SU-DHL-6 (cell line): ENCODE measurements around the gene TEKT4.
"Not testable (repeated sequence)": the region's sequence is repeated elsewhere in the genome, so short reads cannot be mapped to it uniquely, and the experiment has no call there.

Experiments used
- H2AFZ ChIP-seq: fragments of 200-600 bp; sonication (generic); 2 replicates; pipeline ENCODE4 v1.6.1; 2014; ENCODE audit warnings: low read depth, mild to moderate bottlenecking, moderate library complexity, mixed read lengths, antibody characterized with exemption, low read length; ENCODE audit not compliant: severe bottlenecking
- H3F3A ChIP-seq: fragments of 200-600 bp; shearing (Covaris generic); 2 replicates; pipeline ENCODE4 v1.6.0; 2016; ENCODE audit warnings: antibody characterized with exemption, mild to moderate bottlenecking; ENCODE audit not compliant: insufficient read depth
- H3K27ac ChIP-seq: fragments of 200-600 bp; sonication (generic); 2 replicates; pipeline ENCODE4 v1.5.1; 2016; ENCODE audit warnings: low read depth, mild to moderate bottlenecking, low read length, moderate library complexity, mixed read lengths
- H3K27me3 ChIP-seq: fragments of 200-600 bp; sonication (generic), shearing (Covaris generic); 2 replicates; pipeline ENCODE4 v1.6.0; 2014; ENCODE audit warnings: mild to moderate bottlenecking, low read length
- H3K36me3 ChIP-seq: fragments of 200-600 bp; sonication (generic); 2 replicates; pipeline ENCODE4 v1.6.1; 2014; ENCODE audit warnings: mild to moderate bottlenecking, low read length, mixed read lengths
- H3K4me2 ChIP-seq: fragments of 300-600, 200-600 bp; shearing (Covaris generic), sonication (generic); 2 replicates; pipeline ENCODE4 v1.6.0; 2014; ENCODE audit warnings: low read length, low read depth, mild to moderate bottlenecking; ENCODE audit not compliant: poor library complexity, severe bottlenecking
- H3K4me3 ChIP-seq: fragments of 200-600 bp; sonication (generic); 2 replicates; pipeline ENCODE4 v1.5.1; 2014; ENCODE audit warnings: antibody characterized with exemption, low read length, mild to moderate bottlenecking, mixed read lengths; ENCODE audit not compliant: insufficient read depth, poor library complexity, severe bottlenecking
- H3K79me2 ChIP-seq: fragments of 200-600 bp; sonication (generic); 2 replicates; pipeline ENCODE4 v1.6.1; 2014; ENCODE audit warnings: mild to moderate bottlenecking, low read length, moderate library complexity; ENCODE audit not compliant: insufficient read depth
- H3K9ac ChIP-seq: fragments of 200-600 bp; sonication (generic); 2 replicates; pipeline ENCODE4 v1.7.0; 2014; ENCODE audit warnings: mild to moderate bottlenecking, low read length
- H3K9me2 ChIP-seq: fragments of 200-600 bp; sonication (generic); replicated peaks from 2 replicates; pipeline ENCODE4 v1.6.1; 2014; ENCODE audit warnings: low read length; ENCODE audit not compliant: insufficient read depth
- H3K9me3 ChIP-seq: fragments of 200-600 bp; sonication (generic); 2 replicates; pipeline ENCODE4 v1.6.1; 2014; ENCODE audit warnings: low read length, mixed read lengths; ENCODE audit not compliant: insufficient read depth
- H4K20me1 ChIP-seq: fragments of 200-600 bp; sonication (generic); 2 replicates; pipeline ENCODE4 v1.6.1; 2014; ENCODE audit warnings: low read depth, mild to moderate bottlenecking, antibody characterized with exemption, low read length, moderate library complexity, mixed read lengths
- CTCF ChIP-seq: fragments of 200-600 bp; sonication (generic); IDR thresholded peaks from one replicate; pipeline ENCODE4 v1.5.1; 2017; ENCODE audit warnings: antibody characterized with exemption, mild to moderate bottlenecking, low read length, moderate library complexity; ENCODE audit not compliant: insufficient read depth, poor library complexity, severe bottlenecking
- EZH2phosphoT487 ChIP-seq: fragments of 200-600 bp; sonication (generic), shearing (Covaris generic); conservative IDR thresholded peaks from 2 replicates; pipeline ENCODE4 v1.6.1; 2018; ENCODE audit warnings: mild to moderate bottlenecking, antibody characterized with exemption, low read length, moderate library complexity, mixed read lengths

TEKT4 gene

GRCh38 chr2:94881070-94881469, 9.8 kb downstream of the TEKT4 start:
- no peak for TF ChIP-seq EZH2phosphoT487
- no peak for TF ChIP-seq CTCF
- Histone ChIP-seq H3F3A (no peaks in the 10 kb centered on the region), H3K9me2 (no peaks in the 10 kb centered on the region), H3K4me2 (no peak overlapping the region), H2AFZ (no peak overlapping the region), H4K20me1 (no peaks in the 10 kb centered on the region), H3K9me3 (no peaks in the 10 kb centered on the region), H3K27ac (no peak overlapping the region), H3K4me3 (no peak overlapping the region), H3K9ac (no peak overlapping the region), H3K27me3 (no peaks in the 10 kb centered on the region), H3K79me2 (no peaks in the 10 kb centered on the region), H3K36me3 (no peaks in the 10 kb centered on the region)

- Histone ChIP-seq H3K27ac (no peak overlapping the region), H3K36me3 (no peaks in the 10 kb centered on the region), H3K79me2 (no peaks in the 10 kb centered on the region), H2AFZ (no peak overlapping the region), H3K4me2 (no peak overlapping the region), H3K27me3 (no peaks in the 10 kb centered on the region), H3K4me3 (no peak overlapping the region), H3F3A (no peaks in the 10 kb centered on the region), H3K9me2 (no peaks in the 10 kb centered on the region), H4K20me1 (no peaks in the 10 kb centered on the region), H3K9ac (no peak overlapping the region), H3K9me3 (no peaks in the 10 kb centered on the region)
- TF ChIP-seq EZH2phosphoT487: no peak
- no peak for TF ChIP-seq CTCF
Observed at GRCh38 chr2:94890234-94890633, 19.0 kb downstream of the TEKT4 start.

GRCh38 chr2:94895273-94895672, 24.0 kb downstream of the TEKT4 start:
- H3K4me2 ChIP-seq, H3K4me3 ChIP-seq, H2AFZ ChIP-seq, H4K20me1 ChIP-seq, H3K9me2 ChIP-seq, H3K36me3 ChIP-seq, H3K9ac ChIP-seq, H3K79me2 ChIP-seq, H3F3A ChIP-seq, H3K9me3 ChIP-seq, H3K27me3 ChIP-seq, H3K27ac ChIP-seq: not testable (repeated sequence)

GRCh38 chr2:94906976-94907375, 35.7 kb downstream of the TEKT4 start:
- not testable (repeated sequence) for H3F3A ChIP-seq, H3K36me3 ChIP-seq, H4K20me1 ChIP-seq, H3K9me2 ChIP-seq, H3K4me2 ChIP-seq, H3K9me3 ChIP-seq, H2AFZ ChIP-seq, H3K4me3 ChIP-seq, H3K27me3 ChIP-seq, H3K79me2 ChIP-seq, H3K27ac ChIP-seq, H3K9ac ChIP-seq
